OCI-LY3 (cell line): ENCODE data around the gene GALNT18.

Experiments
- CTCF ChIP-seq: fragments of 200-600, 300-600 bp; sonication (generic); IDR thresholded peaks from 2 replicates; pipeline ENCODE4 v1.5.1; 2014; ENCODE audit warnings: antibody characterized with exemption, low read length, low read depth
- EZH2phosphoT487 ChIP-seq: fragments of 200-600 bp; shearing (Covaris generic); IDR thresholded peaks from 2 replicates; pipeline ENCODE4 v1.6.1; 2018; ENCODE audit warnings: antibody characterized with exemption, mixed run types, low read depth

GRCh38 chr11:11243590-11244469 lies 378.0 kb downstream of the GALNT18 start:
- no peak for TF ChIP-seq CTCF
- no peak for TF ChIP-seq EZH2phosphoT487
